Activated CD8-positive, alpha-beta memory T cell treated with anti-CD3 and anti-CD28 coated beads for 36 hours (primary cell): ENCODE results near the gene AMER2. TPM values are rescaled to one million over a fixed set of nuclear protein-coding genes. Genes with fewer than 3 reads are reported as not detected.
"Not testable (repeated sequence)": the region's sequence is repeated elsewhere in the genome, so short reads cannot be mapped to it uniquely, and the experiment has no call there.

Experiments used
- CTCF ChIA-PET: fragments of 350-600 bp; sonication (Branson Sonifier 250); formaldehyde crosslinking; loops from one replicate; lab custom pipeline; 2021; ENCODE audit warnings: antibody characterized with exemption; lab: Charles Lee
- POLR2A ChIA-PET: fragments of 350-600 bp; sonication (Branson Sonifier 250); formaldehyde crosslinking; loops from one replicate; lab custom pipeline; 2021; ENCODE audit warnings: antibody characterized with exemption; lab: Charles Lee
- total RNA-seq, 2 experiments: library from RNA; stranded (reverse); gene quantifications; one replicate each; pipeline ENCODE4 v1.2.3, GENCODE V29; 2021

AMER2 gene
- total RNA-seq, 2 experiments from 2014 or later: not detected

DNA sequence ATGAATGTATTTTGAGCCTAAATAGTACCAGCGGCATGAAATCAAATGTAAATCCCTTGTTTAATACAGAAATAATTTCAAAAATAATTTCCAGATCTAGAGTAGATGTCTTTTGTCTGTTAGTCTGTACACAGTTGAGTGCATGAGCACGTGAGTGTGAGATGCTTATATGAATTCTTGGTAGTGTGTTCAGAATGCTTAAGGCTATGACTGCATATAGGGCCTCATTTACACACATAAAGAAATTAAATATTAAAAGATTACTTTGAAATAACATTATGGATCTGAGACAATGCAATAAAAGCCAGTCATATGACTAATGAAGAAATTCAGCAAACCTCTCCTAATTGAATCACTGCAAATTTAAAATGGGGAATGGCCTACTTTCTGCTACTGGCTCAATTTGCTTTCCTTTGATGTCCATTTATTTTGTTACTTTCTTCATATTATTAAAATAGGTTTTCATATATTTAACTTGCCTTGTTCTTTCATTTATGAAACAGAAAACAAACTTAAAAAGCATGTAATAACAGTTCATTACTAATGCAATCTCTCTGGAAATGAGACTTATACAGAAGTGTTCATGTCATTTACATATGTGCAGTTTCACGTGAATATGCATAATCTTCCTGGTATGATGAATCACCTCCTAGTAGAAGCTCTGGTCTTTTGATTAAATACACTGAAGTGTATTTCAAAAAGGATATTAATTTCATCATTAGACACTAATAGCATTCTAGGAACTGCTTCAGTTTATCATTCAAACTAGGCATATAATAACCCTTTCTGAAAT lies 4.5 kb downstream of the AMER2 start:
- CTCF ChIA-PET: no interaction called here
- POLR2A ChIA-PET: no interaction called here

DNA sequence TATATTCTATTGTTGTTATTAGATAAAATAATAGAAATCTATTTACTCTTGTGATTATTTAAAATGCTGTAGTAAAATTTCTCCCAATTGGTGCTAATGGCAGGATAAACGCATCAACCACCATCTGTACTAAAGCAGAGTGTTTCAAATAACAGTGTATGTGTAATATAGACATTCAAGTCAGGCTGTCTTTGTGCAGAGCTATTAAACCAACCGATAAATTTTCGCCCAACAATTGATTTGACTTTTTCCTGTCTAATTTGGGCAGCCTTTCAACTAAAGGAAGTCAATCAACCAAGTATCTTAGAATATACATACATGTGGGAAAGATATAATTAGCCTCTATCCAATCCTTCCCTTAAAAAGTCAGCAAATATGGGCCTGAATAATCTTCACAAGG lies 5.8 kb downstream of the AMER2 start:
- ChIA-PET POLR2A (no interaction called here), CTCF (no interaction called here)

DNA sequence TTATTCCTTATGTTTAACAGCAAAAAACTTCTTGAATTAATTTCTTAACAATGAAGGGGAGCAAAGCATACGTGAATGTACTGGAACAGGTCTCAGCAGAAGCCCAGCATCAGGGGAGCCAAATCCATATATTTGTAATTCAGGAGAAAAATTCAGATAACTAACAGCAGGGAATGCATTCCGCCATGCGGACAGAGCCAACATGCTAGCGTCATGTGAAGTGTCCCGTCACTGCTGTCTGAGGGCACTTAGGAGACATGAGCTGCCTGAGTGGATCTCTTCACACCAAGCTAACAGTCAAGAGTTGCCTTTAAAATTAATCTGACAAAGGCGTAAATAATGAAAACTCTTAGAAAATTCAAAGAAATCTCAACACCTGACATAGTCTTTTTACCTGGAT lies 6.4 kb downstream of the AMER2 start:
- CTCF ChIA-PET: interaction anchor here (0.6 kb wide), 1 partner anchor 234 kb away, joined by 3 read pairs; no protein-coding TSS in a partner anchor

DNA sequence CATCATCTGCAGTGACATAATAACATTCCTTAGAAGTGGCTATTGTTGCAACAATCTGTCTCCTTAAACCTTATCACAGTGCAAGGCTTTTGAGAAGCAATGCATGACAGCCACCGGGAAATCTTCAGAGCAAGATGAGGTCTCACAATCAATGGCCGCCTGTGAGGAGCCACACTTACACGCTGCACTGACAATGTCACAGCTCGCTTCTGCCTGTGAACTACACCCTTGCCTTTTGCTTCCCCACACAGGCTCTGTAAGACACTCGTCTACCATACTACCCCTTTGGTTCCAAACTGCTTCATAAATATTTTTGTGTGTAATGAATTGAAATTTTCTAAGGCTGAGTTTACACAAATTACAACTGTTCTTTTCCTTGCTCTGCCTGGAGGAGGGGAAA lies 6.9 kb downstream of the AMER2 start:
- CTCF ChIA-PET: interaction anchor here (0.6 kb wide), 1 partner anchor 234 kb away, joined by 3 read pairs; no protein-coding TSS in a partner anchor
- POLR2A ChIA-PET: not testable (repeated sequence)

More for the DNA sequence above, 6.4 kb downstream of the AMER2 start:
- POLR2A ChIA-PET: no interaction called here

DNA sequence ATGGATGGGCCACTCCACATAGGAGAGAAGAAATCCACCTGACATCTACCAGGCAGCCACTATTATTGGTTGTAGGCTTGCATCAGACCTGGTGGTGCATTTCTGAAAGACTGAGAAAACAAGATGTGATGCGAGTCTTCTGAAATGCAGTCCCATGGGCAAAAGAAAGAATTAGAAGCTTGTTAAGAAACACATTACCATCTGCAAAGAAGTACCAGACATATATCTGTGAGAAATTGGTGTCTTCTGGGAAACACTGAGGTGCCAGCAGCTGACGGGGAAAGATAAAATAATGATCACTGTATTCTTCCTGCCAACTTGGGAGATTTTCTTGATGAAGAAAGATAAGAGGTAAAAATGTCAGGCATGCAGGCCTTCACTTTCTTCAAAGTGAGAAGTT lies 14.4 kb downstream of the AMER2 start:
- CTCF ChIA-PET: interaction anchor here (0.7 kb wide), 1 partner anchor 25 kb away, joined by 4 read pairs; no protein-coding TSS in a partner anchor
- POLR2A ChIA-PET: no interaction called here

DNA sequence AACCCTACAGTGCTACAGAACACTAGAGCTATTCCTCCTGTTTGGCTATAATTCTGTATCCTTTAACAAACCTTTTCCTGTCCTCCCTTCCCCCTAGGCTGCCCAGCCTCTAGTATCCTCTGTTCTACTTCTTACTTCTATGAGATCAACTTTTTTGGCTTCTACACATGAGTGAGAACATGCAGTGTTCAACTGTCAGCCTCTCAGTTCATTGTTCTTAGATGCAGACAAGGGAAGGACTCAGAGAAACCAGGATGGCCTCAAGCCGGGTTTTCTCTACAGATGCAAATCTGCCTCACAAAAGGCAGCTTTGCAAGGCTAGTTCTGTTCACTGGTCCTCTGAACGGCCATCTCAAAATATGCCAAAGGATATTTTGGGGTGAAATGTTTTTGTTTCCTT lies 18.4 kb downstream of the AMER2 start:
- ChIA-PET CTCF (no interaction called here), POLR2A (no interaction called here)

DNA sequence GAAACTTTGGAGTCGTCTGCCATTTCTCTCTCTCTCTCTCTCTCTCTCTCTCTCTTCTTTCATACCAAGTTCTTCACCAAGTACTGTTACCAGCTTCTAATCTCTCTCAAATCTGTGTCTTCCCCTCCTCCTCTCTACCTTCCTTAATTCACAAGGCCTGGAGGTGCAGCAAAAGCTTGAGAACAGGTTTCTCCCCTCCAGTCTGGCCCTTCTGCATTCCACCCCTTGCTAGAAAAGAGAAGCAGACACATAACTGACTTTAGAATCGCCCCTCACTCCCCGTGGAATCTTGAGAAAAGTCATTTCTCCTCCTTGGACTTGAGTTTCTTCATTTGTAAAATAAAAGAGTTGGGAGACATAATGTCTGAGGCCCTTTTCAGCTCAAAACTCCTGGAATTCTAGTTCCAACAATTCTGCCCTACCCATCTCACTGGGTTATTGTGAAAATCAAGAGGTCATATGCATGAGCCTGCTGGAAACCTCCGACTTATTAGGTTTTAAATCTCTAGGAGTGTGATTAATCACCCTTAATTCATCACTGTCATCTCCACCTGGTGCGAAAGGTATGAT lies 20.4 kb downstream of the AMER2 start:
- ChIA-PET POLR2A (no interaction called here), CTCF (no interaction called here)

DNA sequence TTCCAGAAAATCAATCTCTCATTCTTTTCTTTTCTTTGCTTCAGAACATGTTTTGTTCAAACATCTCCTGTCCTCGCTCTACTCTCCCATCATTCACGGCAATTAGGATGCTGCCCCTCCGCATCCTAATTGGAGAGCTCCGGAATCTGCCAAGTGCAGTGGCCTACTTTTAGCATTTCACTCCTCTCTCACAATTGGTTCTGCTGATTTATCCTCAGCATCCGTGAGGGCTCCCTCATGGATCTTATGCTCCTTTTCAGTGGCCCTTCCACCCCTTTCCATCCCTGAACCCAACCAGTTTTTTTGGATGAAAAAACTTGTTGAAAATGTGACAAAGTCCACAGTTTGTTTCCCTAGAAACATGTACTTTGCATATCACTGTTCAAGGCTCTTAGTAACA lies 22.4 kb downstream of the AMER2 start:
- ChIA-PET POLR2A (no interaction called here), CTCF (no interaction called here)

DNA sequence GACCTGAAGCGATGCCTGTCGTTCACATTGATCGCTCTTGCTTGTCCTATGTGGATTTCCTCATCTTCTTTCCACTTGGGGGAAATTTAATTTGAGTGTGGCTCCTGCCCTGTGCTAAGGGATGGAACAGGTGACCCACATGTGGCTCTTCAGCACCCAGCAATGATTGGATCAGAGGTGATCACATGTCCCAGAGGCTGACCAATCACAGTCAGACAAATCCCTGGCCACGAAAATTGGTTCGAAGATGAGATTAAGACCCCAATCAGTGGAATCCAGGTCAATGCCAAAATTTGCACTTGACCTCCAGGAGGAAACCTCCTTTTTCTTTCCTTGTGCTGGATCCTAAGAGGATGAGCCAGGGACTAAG lies 23.7 kb downstream of the AMER2 start:
- ChIA-PET CTCF (no interaction called here), POLR2A (no interaction called here)

DNA sequence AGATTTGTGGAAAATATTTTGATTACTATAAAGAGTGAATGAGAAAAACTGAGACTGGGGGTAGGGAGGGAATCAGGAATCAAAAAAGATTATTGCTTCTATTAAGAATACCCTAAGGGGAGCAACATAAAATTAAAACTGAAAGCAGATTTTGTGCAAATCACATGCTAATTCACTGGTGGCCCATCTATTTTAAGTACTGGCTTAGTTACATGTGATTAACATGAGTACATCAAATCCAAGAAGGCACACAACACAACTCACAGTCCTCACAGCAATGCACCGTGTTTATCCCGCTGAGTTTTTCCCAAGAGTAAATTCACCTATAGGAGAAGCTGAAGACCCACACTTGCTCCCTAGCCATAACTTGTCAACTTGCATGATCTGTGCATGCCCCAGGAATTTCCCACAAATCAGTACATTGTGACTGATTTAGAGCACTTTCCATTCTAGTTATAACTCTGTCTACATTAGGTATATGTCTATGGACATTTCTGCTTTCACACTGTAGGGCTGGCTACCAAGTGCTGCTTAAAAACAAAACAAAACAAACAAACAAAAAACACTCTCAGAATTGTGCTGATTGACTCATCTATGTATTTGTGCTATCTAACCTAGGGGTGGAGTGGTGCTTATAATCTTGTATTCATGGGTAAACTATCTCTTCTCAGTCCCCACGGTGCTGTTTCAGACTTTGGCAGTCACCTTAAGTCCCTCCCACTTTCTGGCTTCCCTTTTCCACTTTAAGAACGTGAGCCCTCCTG lies 24.3 kb downstream of the AMER2 start:
- ChIA-PET POLR2A (no interaction called here), CTCF (no interaction called here)

DNA sequence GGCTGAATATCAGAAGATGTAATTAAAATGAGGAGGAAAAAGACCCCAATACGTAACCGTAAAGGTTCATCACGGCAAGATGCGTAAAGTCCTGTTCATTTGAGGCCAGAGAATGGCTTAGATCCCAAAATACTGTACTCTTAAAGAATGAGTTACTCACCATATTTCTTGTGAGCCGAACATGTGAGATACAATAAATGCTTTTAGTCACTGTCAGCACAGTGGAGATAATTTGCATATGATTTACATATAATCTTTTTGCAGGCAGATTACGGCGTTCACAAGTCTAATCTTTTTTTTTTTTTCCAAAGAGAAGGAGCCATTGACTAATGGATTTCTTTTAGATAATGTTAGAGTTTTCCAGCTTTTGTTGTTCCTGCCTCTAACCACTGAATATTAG lies 28.4 kb downstream of the AMER2 start:
- POLR2A ChIA-PET: no interaction called here

DNA sequence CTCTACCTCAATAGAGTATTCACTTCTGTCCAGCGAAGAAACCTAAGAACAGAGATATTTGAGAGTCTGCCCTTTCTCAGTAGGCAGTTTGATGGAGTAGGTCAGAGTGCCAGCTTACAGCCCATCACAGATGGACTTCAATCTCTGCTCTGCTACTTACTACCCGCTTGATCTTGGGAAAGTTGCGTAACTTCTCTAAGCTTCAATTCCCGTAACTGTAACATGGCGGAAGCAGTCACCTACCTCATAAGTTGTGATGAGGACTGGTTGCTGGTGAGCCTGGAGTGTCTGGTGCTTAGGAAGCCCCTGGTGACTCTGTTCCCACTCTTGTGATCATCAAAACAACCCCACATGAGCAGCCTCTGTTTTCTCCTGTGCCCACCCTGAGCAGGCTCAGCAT lies 31.0 kb downstream of the AMER2 start:
- ChIA-PET POLR2A (no interaction called here), CTCF (no interaction called here)

More for the DNA sequence above, 28.4 kb downstream of the AMER2 start:
- CTCF ChIA-PET: no interaction called here

DNA sequence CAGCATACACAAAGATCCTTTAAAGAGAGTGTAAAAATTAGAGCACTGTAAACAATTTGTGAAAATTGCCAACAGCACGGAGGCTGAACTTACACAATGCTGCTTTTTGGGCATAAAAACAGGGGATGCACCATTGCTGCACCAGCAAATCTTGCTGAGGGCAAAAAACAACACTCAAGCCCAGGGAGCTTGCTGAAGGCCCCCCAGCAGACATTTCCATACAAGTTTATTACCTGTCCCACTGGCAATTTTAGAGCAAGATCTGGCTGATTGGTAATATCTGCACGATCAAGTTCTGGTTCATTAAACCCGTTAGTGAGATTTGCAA lies 34.3 kb downstream of the AMER2 start:
- ChIA-PET POLR2A (no interaction called here), CTCF (no interaction called here)

DNA sequence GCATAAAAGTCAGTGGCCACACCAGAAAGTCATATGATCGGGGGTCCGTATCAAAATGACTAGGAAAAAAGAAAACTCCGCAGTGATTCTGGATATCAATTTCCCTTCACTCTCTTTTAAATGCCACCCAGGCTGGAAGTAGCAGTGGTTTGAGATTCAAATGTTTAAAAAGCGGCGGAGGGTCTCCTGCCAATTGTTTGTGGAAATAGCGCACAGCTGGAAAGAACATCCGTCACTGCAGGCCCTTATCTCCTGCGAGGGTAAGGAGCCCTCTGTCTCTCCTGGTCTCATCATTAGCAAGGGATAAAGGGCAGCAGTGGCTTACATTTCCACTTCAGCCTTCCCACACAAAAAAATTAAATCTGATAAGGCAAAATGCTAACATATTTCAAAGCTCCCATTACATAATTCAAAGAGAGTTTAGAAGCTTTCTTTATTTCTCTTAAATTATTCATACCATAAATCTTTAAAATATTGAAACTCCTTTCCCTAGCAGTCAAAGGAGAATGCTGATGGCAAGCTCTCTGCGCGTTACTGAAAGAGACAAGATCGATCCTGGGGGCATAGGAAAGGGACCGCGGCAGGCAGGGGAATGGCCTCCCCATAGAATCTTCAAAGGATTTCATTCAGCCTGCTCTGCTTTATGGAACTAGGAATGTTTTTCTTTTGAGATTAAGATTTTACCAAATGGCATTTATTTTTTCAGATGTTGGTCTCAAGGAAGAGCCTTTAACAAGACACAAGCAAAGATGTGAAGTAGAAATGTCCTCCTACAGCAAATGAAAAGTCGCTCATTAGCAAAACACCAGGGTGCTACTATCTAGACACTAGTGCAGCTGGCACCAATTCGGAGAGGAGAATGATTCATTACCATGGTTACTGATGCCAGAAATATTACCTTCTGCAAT lies 35.0 kb downstream of the AMER2 start:
- CTCF ChIA-PET: no interaction called here
- POLR2A ChIA-PET: no interaction called here

DNA sequence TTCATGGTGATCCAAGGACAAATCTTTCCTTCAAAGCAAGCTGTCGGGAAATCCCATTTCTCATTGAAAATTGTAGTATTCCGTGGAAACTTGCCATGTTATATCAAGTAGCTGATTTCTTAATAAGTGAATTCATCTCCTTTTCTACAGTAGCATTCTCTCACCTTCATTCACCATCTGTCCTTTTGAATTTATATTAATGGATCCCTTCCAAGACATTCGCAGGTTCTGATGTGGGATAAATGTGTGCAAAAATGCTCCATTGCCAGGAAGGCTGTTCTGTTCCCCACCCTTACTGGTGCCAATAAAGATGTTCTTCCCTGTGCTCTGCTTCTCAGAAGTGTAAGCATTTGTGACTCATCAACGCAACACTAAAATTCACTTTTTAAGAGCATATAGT lies 36.2 kb downstream of the AMER2 start:
- POLR2A ChIA-PET: no interaction called here
- CTCF ChIA-PET: no interaction called here

DNA sequence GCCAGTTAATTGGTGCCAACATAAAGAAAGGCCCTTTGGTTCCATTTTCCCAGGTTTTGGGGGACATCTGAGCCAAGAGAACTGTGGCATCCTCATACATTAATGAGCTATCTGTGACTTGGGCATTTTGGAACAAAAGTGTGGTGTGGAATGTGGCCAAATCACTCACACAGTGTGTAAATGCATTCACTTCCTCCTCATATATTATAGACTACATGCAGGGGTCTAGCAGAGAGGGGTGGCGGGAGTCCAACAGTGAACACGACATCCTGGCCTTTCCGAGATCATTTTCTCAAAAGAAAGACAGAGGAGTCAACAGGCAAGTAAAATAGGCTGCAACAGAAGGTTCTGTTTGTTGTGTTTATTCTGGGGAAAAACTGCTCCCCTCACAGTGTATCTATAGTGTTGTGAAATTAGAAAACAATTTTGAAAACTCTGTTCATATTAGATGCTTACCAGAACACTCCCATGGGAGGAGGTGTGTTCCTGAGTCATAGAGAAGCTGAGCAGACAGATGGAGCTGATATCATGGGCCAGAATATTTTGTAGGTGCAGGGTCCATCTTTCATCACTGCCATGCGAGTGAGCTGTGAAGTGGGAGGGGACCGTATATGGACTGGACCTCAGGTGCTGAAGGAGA lies 39.2 kb downstream of the AMER2 start:
- CTCF ChIA-PET: no interaction called here
- POLR2A ChIA-PET: no interaction called here

DNA sequence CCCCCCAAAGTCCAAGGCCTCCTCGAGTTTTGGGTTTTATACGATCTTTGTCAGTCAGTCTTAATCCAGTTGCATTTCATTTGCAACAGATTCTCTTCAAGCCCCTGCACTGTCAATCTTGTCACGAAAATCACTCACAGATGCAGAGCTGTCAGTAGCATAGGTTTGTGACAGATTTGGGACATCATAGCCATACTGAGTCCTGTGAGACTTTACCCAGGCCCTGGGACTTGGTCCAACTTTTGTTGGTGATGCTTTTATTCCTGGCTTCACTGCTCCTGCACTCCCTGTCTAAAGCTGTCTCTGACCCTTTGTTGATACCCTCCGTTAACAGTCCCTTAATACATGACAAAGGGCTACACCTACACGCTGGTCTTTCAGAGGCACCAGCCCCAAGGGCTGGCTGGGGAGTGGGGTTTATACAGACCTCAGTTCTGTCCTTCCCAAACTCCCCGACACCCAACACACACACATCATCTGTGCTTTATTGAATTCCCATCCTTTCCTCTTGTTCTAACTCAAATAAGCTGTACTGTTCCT lies 40.1 kb downstream of the AMER2 start:
- ChIA-PET CTCF (no interaction called here), POLR2A (no interaction called here)

DNA sequence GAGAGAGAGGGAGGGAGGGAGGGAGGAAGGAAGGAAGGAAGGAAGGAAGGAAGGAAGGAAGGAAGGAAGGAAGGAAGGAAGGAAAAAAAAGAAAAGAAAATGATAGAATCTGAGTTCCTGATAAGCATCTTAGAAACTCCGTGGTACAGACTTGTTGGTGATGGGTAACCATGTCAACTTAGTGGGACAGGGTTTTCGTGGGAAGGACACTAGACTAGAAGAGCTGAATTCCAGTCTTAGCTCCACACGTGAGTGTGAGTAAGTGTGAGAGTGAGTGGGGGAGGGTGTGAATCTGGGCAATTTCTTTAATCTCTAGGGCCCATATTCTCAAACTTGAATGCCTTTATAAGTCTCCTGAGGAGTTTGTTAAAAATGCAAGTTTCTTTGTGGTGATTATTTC lies 41.1 kb downstream of the AMER2 start:
- ChIA-PET CTCF (no interaction called here), POLR2A (no interaction called here)

DNA sequence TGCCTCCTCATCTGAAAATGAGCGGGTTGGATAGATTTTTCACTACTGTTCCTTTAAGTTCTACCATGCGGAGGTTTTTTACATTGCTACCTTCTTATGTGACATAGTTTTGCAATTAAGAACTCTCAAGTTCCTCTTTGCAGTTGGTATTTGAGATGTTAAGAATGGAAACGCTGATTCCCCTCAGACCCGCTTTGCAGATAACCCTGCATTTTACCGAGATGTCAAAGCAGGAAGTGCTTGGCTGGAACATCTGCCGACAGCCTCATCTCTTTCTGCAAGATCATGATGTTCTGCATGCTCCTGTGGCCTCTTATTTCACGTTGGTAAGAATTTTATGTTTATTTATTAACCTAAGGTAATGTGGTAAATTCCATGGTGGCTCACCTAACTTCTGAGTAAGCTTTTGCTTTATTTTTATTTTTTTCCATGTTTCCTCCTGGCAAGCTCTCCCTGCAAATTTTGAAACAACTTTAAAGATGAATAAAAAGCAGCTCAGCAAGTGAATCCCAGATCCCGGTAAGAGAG lies 53.6 kb downstream of the AMER2 start:
- ChIA-PET CTCF (no interaction called here), POLR2A (no interaction called here)
